Stimulated activated CD8-positive, alpha-beta memory T cell treated with anti-CD3 and anti-CD28 coated beads, Interleukin-4, amount 100 ng/mL, for 48 hours (primary cell): Measurements from ENCODE around the gene ZNF738.

Experiments used
- DNase-seq: peaks from one replicate; pipeline ENCODE4 v3.0.0-alpha.2; 2020

ZNF738 gene

GRCh38 chr19:21423057-21424041 is 64.5 kb downstream of the ZNF738 start:
- no peak for DNase-seq
